Immature natural killer cell (primary cell): Measurements from ENCODE around the gene EMSY. TPM values are rescaled to one million over a fixed set of nuclear protein-coding genes. Genes with fewer than 3 reads are reported as not detected.

Experiments
- polyA plus RNA-seq, 3 donors: library from polyadenylated mRNA; unstranded; fragments of 300-500 nt; fragmentation: Illumina TruSeq; gene quantifications; one replicate each; pipeline ENCODE4 v1.2.3, GENCODE V29; 2021

EMSY gene
- polyA plus RNA-seq, 3 donors from 2014 or later: 14.4 to 16.9 (median 15.5) TPM

Other genes with a start within 250 kb of the EMSY start
- gene WNT11, start 238.5 kb upstream of the EMSY start, polyA plus RNA-seq: 1 to 10 TPM in 2 of 3 donors, under 1 TPM in 1; 0.78 to 2.4 (median 1.4) TPM
- 10 to 100 TPM; 55.5 to 68.1 (median 58.6) TPM for gene THAP12, start 63.9 kb upstream of the EMSY start, polyA plus RNA-seq
- gene GVQW3, start 63.7 kb upstream of the EMSY start, polyA plus RNA-seq: 1 to 10 TPM in 2 of 3 donors, under 1 TPM in 1; 0.13 to 1.3 (median 1.0) TPM
- under 1 TPM in 1 of 3 donors, not detected in 2; 0.45 TPM for gene LRRC32, start 225.7 kb downstream of the EMSY start, polyA plus RNA-seq